Hematopoietic multipotent progenitor cell treated with erythropoietin and hydrocortisone succinate and interleukin-3 and kit ligand, for 6 days (in vitro differentiated cells): ENCODE data around the gene PEAK3.

ENCODE experiments used
- DNase-seq: peaks from one replicate; pipeline ENCODE4 v3.0.0-alpha.2; 2015

PEAK3 gene

DNA sequence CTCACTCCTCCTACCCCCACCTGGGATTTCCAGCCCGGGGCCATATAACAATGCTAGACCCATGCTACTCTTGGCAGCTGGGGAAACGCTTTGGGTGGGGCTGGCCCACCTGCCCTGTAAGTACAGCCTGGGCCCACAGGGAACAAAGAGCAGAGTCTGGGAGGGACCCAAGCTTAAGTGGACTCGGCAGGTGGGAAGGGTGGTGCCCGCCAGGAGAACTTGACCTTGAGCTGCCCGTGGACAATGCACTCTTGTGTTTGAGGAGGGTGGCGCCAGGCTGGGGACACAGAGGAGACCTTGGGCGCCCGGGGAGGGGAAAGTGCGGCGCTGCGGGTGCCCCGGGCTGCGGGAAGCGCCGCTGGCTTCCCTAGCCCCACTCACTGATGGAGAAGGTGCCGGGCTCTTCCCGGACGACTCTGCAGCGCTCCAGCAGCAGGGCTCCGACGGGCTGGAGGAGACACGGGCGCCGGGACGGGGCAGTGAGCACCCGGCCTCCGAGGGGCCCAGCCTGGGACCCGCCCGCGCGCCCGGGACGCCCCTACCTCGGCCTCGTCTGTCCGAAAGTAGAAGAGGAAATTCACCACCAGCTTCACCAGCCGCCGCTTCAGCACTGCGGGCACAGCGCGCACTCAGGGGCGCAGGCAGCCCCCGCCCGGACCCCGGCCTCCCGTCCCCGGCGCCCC lies 46.5 kb downstream of the PEAK3 start:
- no peak for DNase-seq

DNA sequence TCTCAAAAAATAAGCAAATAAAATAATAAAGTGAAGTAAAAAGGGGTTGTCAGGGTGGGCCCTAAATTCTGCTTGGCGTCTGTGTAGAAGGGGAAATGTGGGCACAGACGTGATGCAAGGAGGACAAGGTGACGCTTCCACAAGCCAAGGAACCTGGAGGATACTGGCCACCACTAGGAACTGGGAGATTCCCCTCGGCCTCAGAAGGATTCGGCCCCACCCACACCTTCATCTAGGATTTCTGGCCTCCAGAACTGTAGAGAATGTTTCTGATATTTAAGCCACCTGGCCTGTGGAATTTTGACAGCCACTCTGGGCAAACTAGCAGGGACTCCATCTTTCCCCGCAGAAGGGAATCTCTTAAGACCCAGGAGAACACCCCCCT lies 47.0 kb downstream of the PEAK3 start:
- DNase-seq, result no peak

DNA sequence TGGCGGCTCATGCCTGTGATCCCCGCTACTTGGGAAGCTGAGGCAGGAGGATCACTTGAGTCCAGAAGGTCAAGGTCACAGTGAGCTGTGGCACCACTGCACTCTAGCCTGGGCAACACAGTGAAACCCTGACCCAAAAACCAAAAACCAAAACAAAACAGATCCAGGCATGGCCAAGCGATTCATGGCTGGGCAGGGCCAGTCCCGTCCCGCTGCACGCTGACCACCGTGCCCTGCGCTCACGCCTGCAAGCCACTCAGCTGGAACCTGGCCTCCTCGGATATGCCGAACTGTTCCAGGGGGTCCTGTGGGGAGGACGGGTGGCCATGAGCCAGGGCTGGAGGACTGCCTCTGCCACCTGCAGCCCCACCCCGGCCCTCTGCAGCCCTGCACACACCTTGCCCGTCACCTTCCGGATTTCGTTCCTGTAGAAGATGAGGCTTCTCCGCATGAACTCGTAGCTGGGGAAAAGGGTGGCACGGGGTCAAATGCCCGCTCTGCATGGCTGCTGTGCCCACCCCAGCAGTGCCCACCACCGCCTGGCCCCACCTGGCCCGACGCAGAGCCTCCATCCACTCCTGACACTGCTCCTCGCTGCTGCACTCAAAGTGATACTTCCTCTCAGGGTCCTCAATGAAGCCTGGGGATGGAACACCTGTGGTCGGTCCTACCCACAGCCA lies 48.2 kb downstream of the PEAK3 start:
- no peak for DNase-seq

DNA sequence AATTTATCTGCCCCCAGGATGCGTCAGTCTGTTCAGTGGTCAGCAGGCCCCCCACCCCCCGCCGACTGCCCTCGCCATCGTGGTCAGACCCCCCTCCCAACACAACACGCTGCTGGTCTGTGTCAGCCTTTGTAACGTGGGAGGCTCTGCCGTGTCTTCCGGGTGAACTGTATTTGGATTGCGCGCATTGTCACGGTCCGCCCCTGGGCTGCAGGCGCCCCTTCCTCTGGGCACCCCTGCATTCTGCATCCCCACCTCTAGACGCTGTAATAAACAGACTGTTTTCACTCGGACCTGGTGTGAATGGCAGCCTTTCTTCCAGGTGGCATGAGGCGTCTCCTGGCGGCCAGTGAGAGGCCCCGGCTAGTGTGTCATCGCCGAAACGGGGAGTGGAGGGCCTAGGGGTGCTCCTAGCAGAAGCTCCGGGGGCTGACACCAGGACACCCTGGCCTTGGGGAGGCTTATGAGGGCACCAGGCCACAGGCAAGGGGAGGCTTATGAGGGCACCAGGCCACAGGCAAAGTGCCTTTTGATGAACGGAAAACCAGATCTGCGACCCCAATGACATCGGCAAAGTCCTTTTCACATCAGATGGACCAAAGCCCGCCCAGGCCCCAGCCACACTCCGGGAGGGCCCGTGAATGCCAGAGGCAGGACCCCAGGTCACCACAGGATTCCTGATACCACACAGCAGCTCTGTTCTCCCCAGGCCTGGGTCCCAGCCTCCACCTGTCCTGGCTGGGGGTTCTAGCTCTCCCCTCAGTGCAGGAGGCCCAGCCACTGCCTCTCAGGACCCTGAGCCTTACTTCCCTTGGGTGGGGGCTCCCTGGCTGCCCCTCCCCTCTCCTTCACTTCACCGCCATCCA lies 49.5 kb downstream of the PEAK3 start:
- DNase-seq, result no peak

DNA sequence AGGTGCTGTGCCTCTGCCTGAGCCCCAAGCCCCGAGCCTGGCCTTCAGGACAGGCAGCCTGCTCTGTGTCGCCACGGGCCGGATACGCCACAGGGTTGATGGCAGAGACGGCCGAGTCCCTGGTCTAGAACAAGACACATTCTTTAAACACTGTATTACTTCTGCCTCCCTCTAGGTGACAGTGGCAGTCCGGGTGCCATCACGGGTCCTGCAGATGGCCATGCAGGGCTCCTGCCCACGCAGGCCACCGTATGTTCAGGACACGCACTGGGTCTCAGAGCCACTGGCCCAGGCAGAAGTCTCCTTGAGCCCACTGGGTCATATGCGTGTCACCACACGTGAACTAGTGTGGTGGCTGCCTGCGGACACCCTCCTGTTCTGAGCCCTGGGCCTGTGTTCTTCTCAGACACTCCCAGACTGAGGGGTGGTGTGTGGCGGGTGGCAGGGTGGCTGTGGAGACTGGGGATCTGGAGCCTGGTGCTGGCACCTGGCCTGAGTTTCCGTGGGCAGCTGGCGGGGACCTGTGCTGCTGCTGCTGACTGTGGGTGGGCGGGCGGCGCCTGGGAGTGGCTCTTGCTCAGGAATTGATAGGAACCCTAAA lies 50.3 kb downstream of the PEAK3 start:
- peak; percentile 70 for DNase-seq

DNA sequence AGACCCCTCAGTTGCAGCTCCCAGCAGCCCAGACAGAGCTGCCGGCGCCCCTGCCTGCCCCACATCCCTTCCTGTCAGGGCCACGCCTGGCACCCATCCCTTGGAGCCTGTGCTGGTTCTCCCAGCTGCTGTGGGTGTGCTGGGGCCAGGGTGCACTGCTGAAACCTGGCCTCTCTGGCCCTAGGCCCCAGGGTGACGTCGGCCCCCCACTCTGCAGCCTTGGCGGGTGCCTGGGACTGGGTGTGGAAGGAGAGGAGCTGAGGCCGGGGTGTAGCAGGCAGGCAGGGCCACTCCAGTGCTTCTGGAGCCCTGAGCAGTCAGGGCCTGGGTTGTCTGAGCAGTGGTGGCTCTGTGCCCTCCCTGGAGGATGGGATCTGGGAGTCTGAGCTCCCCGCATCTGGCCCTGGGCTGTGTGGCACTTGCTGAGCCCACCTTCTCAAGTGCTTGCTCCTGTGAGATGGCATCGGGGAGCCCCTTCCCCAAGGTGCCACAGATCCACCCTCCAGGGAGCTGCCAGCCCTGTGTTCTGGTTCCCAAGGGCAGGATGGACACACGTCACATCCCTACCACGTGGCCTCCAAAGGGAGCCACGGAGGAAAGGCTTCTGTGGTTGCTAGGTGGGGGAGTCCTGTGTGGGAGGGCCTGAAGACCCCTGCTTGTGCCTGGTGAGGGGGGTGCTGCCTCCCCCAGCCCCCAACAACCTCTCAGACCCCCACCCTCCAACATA lies 51.0 kb downstream of the PEAK3 start:
- DNase-seq, result no peak

DNA sequence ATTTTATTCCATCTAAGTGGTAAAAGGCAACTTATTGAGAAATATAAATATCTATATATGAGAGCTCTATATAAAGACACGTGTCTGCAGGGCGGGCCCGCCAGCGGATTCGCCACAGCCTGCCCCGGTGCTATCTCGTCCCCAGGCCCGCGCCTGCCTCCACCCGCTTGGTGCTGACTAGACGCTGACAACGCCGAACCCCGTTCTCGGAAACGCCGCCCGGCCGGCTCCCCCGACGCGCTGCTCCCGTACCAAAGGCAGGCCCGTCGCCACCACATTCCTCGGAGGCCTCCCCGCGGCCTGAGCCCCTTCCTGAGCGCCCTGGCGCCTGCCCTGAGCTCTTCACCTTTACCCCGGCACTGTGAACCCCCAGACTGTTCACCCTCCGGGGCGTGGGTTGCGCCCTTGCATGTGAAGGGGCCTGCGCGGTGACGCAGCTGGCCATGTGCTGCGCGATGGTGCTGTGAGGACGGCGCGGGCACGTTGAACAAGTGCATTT lies 51.9 kb downstream of the PEAK3 start:
- no peak for DNase-seq

DNA sequence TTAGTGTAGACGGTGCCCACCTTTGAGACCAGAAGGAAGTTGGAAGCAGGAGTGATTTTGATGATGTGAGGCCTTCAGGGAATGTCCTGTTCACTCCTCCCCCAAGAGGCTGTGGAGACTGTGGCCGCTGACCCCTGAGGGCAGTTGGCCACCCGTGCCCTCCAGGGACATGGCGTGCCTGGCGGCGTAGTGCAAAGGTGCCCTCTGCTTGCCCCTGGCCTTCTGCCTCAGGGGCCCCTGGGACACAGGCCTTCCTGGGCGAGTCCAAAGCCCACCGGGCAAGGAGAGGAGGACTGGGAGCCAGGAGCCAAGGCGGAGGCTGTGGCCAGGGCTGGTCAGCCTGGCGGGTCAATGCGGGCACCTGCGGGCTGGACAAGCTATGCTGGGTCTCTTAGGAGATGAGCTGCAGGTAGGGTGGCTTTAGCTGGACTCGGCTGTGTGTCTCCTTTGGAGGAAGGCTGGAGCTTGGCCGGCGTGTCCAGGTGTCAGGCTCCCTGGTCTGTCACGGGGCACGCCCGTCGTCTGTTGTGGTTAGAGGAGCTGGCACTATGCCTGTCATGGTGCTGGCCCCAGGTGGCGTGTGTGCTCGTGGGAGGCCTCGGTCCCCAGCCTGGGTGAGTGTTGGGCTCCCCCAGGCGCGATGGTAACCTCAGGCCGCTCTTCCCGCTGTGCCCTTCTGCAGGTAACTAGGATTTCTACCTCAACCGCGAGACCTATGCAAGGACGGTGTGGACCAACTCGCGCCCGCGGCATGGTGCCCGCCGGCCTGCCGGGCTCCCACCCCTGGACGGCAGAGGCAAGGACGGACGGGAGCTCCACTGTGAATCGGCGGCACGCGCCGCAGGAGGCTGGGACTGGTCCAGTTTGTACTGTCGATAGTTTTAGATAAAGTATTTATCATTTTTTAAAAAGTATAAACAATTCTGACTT lies 52.6 kb downstream of the PEAK3 start:
- DNase-seq, result no peak

DNA sequence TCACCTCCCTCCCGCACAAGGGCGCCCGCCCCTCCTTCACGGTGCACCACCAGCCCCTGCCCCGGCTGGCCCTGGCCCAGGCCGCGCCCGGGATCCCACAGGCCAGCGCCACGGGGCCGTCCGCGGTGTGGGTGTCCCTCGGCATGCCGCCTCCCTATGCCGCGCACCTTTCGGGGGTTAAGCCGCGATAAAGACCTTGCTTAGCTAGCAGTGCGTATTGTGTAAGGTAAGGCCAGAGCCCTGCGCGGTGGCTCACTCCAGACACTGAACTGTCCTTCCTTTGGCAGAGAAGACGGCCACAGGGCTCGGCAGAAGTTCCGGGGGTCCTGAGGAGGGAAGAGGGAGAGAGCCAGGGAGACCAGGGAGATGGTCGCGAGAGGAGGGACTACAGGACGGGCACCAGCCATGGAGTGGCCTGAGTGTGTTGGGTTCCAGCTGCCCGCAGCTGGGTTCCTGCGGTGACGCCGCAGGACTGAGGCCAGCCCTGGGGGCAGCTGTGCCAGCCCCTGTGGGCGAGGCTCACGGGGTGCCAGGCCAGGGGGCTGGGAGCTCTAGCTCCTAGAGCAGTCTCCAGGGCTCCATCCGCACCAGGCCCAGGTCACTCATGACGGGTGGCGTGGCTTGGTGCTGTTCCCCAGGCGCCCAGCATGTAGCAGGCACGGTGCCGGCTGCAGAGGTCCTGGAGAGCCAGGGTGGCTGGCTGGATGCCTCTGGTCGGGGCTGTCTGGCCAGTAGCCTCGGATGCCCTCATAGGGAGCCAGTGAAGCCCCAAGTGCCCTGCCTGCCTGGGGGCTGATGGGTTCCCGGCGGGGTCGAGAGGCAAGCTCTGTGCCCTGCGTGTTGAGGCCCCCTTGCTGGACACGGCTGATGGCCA lies 53.6 kb downstream of the PEAK3 start:
- DNase-seq, result no peak

DNA sequence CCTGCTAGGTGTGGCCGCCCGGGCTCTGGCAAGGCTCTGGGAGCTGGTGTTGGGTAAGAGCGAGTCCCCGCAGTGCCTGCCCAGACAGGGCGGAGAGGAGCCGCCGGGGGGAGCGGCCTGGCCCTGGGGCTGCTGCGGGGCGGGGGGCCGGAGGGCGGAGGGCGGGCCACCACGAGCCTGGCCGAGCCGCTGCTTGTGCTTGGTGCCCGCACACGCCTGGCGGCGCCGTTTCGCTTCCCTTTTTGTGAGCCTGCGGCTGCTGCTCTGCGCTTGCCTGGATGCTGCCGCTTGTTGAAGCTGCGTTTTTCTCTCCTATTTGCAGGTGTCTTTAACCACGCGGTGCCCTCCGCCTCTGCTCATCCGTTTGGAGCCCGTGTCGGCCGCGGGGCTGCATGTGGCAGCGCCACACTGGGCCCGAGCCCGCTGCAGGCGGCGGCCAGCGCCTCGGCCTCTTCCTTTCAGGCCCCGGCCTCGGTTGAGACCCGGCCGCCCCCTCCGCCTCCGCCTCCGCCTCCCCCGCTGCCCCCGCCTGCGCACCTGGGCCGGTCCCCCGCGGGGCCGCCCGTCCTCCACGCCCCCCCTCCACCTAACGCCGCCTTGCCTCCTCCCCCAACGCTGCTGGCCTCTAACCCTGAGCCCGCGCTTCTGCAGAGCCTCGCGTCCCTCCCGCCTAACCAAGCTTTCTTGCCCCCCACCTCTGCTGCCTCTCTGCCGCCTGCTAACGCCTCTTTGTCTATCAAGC lies 54.4 kb downstream of the PEAK3 start:
- DNase-seq, result no peak

DNA sequence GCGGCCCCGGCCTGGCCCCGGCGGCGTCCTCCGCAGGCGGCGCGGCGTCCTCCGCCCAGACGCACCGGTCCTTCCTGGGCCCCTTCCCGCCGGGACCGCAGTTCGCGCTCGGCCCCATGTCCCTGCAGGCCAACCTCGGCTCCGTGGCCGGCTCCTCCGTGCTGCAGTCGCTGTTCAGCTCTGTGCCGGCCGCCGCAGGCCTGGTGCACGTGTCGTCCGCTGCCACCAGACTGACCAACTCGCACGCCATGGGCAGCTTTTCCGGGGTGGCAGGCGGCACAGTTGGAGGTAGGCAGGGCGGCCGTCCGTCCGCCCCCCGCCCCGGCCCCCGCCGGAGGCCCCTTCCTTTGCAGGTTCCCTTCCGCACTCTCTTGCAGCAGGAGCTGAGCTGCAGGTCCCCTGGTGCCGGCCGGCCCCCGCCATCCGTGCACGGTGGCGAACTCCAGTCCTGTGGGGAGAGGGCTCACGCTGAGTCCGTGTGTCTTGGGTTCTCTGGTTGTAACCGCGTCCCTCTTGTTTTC lies 55.1 kb downstream of the PEAK3 start:
- no peak for DNase-seq

DNA sequence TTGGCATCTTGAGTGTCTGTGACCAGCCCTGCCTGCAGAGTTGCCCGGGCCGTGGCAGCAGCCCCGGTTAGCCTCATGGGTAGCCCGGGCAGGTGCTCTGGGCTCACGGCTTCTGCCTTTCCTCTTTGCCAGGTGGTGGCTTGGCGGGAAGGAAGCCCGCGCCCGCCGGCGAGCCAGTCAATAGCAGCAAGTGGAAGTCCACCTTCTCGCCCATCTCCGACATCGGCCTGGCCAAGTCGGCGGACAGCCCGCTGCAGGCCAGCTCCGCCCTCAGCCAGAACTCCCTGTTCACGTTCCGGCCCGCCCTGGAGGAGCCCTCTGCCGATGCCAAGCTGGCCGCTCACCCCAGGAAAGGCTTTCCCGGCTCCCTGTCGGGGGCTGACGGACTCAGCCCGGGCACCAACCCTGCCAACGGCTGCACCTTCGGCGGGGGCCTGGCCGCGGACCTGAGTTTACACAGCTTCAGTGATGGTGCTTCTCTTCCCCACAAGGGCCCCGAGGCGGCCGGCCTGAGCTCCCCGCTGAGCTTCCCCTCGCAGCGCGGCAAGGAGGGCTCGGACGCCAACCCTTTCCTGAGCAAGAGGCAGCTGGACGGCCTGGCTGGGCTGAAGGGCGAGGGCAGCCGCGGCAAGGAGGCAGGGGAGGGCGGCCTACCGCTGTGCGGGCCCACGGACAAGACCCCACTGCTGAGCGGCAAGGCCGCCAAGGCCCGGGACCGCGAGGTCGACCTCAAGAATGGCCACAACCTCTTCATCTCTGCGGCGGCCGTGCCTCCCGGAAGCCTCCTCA lies 55.7 kb downstream of the PEAK3 start:
- no peak for DNase-seq

DNA sequence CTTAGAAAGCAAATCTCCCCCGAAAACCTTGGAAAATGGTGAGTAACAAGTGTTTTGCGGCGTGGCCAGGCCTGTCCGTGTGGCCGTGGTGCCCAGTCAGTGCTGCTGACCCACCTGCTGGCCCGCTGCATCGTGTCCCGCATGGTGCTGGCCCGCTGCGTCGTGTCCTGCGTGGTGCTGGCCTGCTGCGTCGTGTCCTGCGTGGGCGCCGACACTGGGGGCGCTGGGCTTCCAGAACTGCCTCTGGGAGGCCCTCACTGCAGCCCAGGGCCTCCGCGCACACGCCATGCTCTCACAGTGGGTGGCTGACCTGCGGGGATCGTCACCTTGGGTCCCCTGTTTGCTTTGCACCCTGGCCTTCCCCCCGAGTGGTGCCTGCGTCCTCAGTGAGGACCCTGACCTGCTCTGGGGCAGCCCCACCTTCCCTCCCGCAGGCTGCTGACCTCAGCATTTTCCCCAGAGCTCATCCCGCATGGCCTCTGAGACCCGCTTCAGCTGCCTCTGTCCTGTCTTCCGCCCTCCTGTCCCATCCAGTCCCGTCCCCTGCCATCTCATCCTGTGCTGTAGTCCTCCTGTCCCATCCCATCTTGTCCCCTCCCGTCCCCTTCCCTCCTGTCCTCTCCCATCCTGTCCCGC lies 56.4 kb downstream of the PEAK3 start:
- DNase-seq, result no peak

DNA sequence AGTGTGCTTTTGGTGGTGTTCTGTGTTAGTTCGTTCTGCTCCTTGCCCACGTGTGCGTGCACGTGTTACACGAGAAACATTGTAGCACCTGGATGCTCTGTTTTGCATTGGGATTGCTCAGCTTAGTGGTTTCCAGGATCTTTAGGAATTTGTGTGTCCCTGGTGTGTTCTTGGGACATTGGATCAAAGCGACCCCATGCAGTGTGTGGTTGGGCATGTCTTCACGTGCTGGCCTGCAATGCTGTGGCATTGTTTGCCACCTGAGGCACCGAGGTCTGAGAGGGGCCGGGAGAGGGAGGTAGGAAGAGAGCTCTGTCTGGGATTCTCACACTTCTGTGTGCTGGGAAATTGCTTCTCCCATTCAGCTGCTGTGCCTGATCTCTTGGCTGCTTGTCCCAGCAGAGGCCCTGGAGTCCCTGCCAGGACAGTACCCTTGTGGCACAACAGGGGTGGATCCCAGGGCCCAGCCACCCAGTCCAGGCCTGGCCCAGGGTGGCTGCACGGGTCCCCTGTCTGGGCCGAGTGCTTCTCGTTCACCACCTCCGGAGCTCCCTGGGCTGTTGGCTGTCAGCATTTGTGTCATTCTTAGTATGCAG lies 57.1 kb downstream of the PEAK3 start:
- no peak for DNase-seq
